Hepatocyte (in vitro differentiated cells): ENCODE results near the gene MBD6. TPM values are rescaled to one million over a fixed set of nuclear protein-coding genes. Genes with fewer than 3 reads are reported as not detected.

Experiments
- DNase-seq: peaks from one replicate; pipeline ENCODE4 v3.0.0-alpha.2; 2016; ENCODE audit warnings: low spot score
- H2AFZ ChIP-seq: fragments of 200-600 bp; sonication (generic); 2 replicates; pipeline ENCODE4 v1.6.0; 2016; ENCODE audit warnings: antibody characterized with exemption, mild to moderate bottlenecking
- H3K27ac ChIP-seq: fragments of 200-600 bp; sonication (generic); 2 replicates; pipeline ENCODE4 v1.5.1; 2016; ENCODE audit warnings: mild to moderate bottlenecking
- H3K27me3 ChIP-seq: fragments of 200-600 bp; sonication (generic); 2 replicates; pipeline ENCODE4 v1.6.1; 2016
- H3K36me3 ChIP-seq: fragments of 200-600 bp; sonication (generic); replicated peaks from 2 replicates; pipeline ENCODE4 v1.5.1; 2016; ENCODE audit warnings: low read depth; ENCODE audit not compliant: insufficient read depth
- H3K4me1 ChIP-seq: fragments of 200-600 bp; sonication (generic); 2 replicates; pipeline ENCODE4 v1.5.1; 2016; ENCODE audit warnings: mild to moderate bottlenecking, moderate library complexity; ENCODE audit not compliant: insufficient read depth
- H3K4me2 ChIP-seq: fragments of 200-600 bp; sonication (generic); 2 replicates; pipeline ENCODE4 v1.6.0; 2016
- H3K4me3 ChIP-seq: fragments of 200-600 bp; sonication (generic); 2 replicates; pipeline ENCODE4 v1.5.1; 2016; ENCODE audit warnings: mild to moderate bottlenecking
- H3K79me2 ChIP-seq: fragments of 200-600 bp; sonication (generic); 2 replicates; pipeline ENCODE4 v1.6.0; 2017; ENCODE audit warnings: mild to moderate bottlenecking
- H3K9me2 ChIP-seq: fragments of 200-600 bp; sonication (generic); replicated peaks from 2 replicates; pipeline ENCODE4 v1.6.0; 2017; ENCODE audit warnings: mild to moderate bottlenecking; ENCODE audit not compliant: insufficient read depth
- H3K9me3 ChIP-seq: fragments of 200-600 bp; sonication (generic); 2 replicates; pipeline ENCODE4 v1.5.1; 2016; ENCODE audit warnings: low read depth, mild to moderate bottlenecking
- H4K20me1 ChIP-seq: fragments of 200-600 bp; sonication (generic); 2 replicates; pipeline ENCODE4 v1.6.0; 2016; ENCODE audit warnings: mild to moderate bottlenecking; ENCODE audit not compliant: insufficient read depth, poor library complexity, severe bottlenecking
- CTCF ChIP-seq: fragments of 200-600 bp; sonication (generic); IDR thresholded peaks from 2 replicates; pipeline ENCODE4 v1.5.1; 2016; ENCODE audit warnings: antibody characterized with exemption, mild to moderate bottlenecking; ENCODE audit not compliant: poor library complexity
- EZH2 ChIP-seq: fragments of 200-600 bp; sonication (generic); IDR thresholded peaks from 2 replicates; pipeline ENCODE4 v1.6.1; 2016; ENCODE audit warnings: antibody characterized with exemption, mild to moderate bottlenecking, borderline replicate concordance
- EZH2phosphoT487 ChIP-seq: fragments of 200-600 bp; sonication (generic); IDR thresholded peaks from one replicate; pipeline ENCODE4 v1.6.1; 2018; ENCODE audit warnings: antibody characterized with exemption, mild to moderate bottlenecking, low read depth, moderate library complexity; ENCODE audit not compliant: unreplicated experiment, severe bottlenecking
- WGBS: methylation state at CpG from one replicate; pipeline ENCODE4 v1.1.6; 2016; ENCODE audit warnings: low lambda C conversion rate; ENCODE audit errors: missing lambda C conversion rate; 5-methylcytosine and 5-hydroxymethylcytosine counted together
- polyA plus RNA-seq: library from polyadenylated mRNA; unstranded; fragments of >200 nt; fragmentation: Nextera tagmentation; extraction: Ambion mirVana; gene quantifications from 2 replicates; pipeline ENCODE4 v1.2.1, GENCODE V29; 2016
- total RNA-seq: library from RNA; depleted of rRNA; stranded (reverse); fragments of >200 nt; gene quantifications from 2 replicates; pipeline ENCODE4 v1.2.3, GENCODE V29; 2014

MBD6 gene
- total and polyA plus RNA-seq, 2 experiments from 2014 or later, result 7.0 to 35.2 TPM

- 75% methylated on average over 7 of the region's 7 CpGs for WGBS
- peak overlapping the region; percentile 63 for H2AFZ ChIP-seq
- no peaks in the 10 kb centered on the region for H3K79me2 ChIP-seq
- DNase-seq, result no peak
- H4K20me1 ChIP-seq, result no peaks in the 10 kb centered on the region
- H3K9me3 ChIP-seq, result no peaks in the 10 kb centered on the region
- peak overlapping the region; percentile 95 for H3K4me2 ChIP-seq
- H3K27me3 ChIP-seq, result peaks cover 54% of the 10 kb centered on the region
- peak overlapping the region; percentile 61 for H3K4me3 ChIP-seq
- no peaks in the 10 kb centered on the region for H3K36me3 ChIP-seq
- no peak overlapping the region for H3K27ac ChIP-seq
- no peak for TF ChIP-seq EZH2
- no peak for TF ChIP-seq CTCF
- TF ChIP-seq EZH2phosphoT487, result no peak
- H3K9me2 ChIP-seq, result no peaks in the 10 kb centered on the region
- H3K4me1 ChIP-seq, result peaks cover 17% of the 10 kb centered on the region
These were observed 47.8 kb upstream of the MBD6 start for GRCh38 chr12:57474862-57475261.

- peaks cover 17% of the 10 kb centered on the region for H3K4me1 ChIP-seq
- peak overlapping the region; percentile 63 for H2AFZ ChIP-seq
- H3K4me3 ChIP-seq, result peak overlapping the region; percentile 61
- DNase-seq, result peak; percentile 64
- TF ChIP-seq EZH2phosphoT487 (peak; percentile 48), EZH2 (peak; percentile 53), CTCF (no peak)
- peak overlapping the region; percentile 95 for H3K4me2 ChIP-seq
- peaks cover 56% of the 10 kb centered on the region for H3K27me3 ChIP-seq
- WGBS, result 3% methylated on average over 53 of the region's 84 CpGs
- H3K9me2 ChIP-seq, result no peaks in the 10 kb centered on the region
- H4K20me1 ChIP-seq, result no peaks in the 10 kb centered on the region
- H3K27ac ChIP-seq, result no peak overlapping the region
- H3K36me3 ChIP-seq, result no peaks in the 10 kb centered on the region
- no peaks in the 10 kb centered on the region for H3K79me2 ChIP-seq
- no peaks in the 10 kb centered on the region for H3K9me3 ChIP-seq
These were observed 47.1 kb upstream of the MBD6 start for GRCh38 chr12:57475271-57476161.

- Histone ChIP-seq H3K9me2 (no peaks in the 10 kb centered on the region), H3K4me3 (no peak overlapping the region), H3K4me2 (peak overlapping the region; percentile 95), H3K27ac (no peak overlapping the region), H3K27me3 (peaks cover 56% of the 10 kb centered on the region), H3K9me3 (no peaks in the 10 kb centered on the region), H4K20me1 (no peaks in the 10 kb centered on the region), H3K79me2 (no peaks in the 10 kb centered on the region), H3K4me1 (peaks cover 13% of the 10 kb centered on the region), H3K36me3 (no peaks in the 10 kb centered on the region), H2AFZ (peak overlapping the region; percentile 63)
- TF ChIP-seq EZH2phosphoT487 (no peak), CTCF (no peak), EZH2 (peak; percentile 76)
- 31% methylated on average over 24 of the region's 29 CpGs for WGBS
- no peak for DNase-seq
These were observed 46.2 kb upstream of the MBD6 start for GRCh38 chr12:57476162-57476992.
